Rectal smooth muscle tissue (tissue), 1 donor: Measurements from ENCODE around the gene ITGAX.

ENCODE experiments used
- H3K27ac ChIP-seq: one replicate; pipeline ENCODE4 v1.7.0; 2013; ENCODE audit warnings: low read depth, low read length, inconsistent platforms
- H3K27me3 ChIP-seq: one replicate; pipeline ENCODE4 v1.7.0; 2013; ENCODE audit warnings: low read length; ENCODE audit not compliant: control insufficient read depth, insufficient read depth
- H3K36me3 ChIP-seq: one replicate; pipeline ENCODE4 v1.7.0; 2013; ENCODE audit warnings: low read length; ENCODE audit not compliant: control insufficient read depth, insufficient read depth
- H3K4me1 ChIP-seq: one replicate; pipeline ENCODE4 v1.7.0; 2013; ENCODE audit warnings: low read length; ENCODE audit not compliant: control insufficient read depth, insufficient read depth
- H3K4me3 ChIP-seq: one replicate; pipeline ENCODE4 v1.7.0; 2013; ENCODE audit warnings: low read length
- H3K9ac ChIP-seq: one replicate; pipeline ENCODE4 v1.7.0; 2013; ENCODE audit warnings: low read length

ITGAX gene

DNA sequence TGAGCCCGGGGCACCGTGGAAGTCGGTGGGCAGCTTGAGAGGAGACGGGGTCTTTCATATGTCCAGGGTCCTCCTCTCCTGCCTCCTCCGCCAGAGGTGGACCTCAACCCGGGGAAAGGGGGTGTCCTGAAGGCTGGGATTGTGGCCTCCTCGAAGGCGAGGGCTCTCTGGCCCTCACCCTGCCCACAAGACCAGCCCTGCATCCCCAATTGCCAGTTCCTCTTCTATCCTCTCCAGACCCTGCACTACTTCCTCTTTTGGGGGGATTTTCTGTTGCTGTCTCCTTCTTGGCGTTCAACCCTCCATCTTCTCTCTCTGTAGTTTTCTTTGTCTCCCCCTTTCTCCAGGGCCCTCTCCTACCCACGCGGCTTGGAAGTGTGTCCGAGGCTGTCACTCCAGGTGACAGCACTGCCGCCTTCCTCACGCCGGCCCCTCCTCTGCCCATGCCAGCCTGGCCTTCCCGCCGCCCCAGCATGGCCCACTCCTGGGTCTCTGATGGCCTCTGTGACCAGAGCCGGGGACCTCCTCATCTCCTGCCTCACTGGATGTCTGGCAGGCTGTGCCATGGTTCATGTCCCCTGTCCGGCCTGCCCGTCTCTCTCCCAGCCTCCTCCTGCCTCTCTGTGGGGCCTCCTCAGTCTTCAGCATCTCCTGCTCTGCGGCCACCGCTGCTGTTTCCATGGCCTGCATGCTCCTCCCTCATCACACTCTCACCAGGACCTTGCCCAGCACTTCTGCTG is 2.4 kb upstream of the ITGAX start:
- Histone ChIP-seq H3K27ac (no peak overlapping the region), H3K36me3 (no peaks in the 10 kb centered on the region), H3K4me3 (no peak overlapping the region), H3K9ac (no peak overlapping the region), H3K4me1 (no peaks in the 10 kb centered on the region), H3K27me3 (no peaks in the 10 kb centered on the region)

DNA sequence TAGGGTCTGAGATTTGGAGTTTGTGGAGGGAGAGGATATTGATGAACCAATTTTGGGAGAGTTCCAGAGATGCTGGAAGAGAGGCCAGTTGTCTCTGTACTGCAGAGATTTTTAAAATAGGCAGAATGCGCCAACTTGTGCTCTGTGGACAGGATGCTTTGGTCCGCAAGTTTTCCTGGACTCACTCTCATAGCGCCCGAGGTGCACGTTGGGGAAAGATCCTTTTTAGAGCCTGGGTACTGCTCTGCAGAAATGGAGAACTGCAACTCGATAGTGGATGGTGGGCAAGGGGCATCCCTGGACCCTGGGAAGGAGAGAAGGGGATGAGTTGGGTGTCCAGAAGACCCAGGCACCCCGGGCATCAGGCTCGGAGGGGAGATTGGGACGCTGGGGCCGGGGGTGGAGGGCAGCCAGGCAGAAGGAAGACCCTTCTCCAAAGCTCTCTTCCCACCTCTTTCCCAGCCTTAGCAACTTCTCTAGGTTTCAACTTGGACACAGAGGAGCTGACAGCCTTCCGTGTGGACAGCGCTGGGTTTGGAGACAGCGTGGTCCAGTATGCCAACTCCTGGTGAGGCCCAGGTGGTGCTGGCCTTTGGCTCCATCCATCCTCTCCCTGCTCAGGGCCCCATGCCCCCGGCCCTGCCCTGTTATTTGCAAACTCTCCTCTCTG is 590 bp downstream of the ITGAX start:
- Histone ChIP-seq H3K27ac (no peak overlapping the region), H3K4me3 (no peak overlapping the region), H3K27me3 (no peaks in the 10 kb centered on the region), H3K36me3 (no peaks in the 10 kb centered on the region), H3K9ac (no peak overlapping the region), H3K4me1 (no peaks in the 10 kb centered on the region)

DNA sequence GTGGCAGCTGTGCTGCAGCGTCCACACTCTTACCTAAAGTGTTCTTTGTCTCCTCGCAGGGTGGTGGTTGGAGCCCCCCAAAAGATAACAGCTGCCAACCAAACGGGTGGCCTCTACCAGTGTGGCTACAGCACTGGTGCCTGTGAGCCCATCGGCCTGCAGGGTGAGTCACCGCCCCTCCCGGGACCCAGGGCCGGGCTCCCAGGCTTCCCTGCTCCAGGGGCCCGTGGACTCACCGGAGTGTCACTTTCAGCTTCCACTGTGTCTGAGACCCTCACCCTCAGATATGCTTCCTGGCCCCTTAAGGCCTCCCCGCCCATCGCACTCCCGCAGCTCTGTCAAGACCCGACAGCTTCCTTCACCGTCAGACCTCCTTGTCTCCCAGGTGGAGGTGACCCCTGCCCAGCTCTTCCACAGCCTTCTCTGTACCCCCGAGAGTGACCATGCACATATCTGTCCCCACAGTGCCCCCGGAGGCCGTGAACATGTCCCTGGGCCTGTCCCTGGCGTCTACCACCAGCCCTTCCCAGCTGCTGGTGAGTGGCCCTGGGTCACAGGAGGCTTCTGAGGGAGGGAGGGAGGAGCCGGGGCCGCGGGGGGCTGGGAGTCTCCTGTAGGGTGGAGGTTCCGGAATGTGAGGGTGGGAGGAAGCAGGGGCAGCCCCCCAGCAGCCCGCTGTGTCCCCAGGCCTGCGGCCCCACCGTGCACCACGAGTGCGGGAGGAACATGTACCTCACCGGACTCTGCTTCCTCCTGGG is 1.8 kb downstream of the ITGAX start:
- Histone ChIP-seq H3K27ac (no peak overlapping the region), H3K4me1 (no peaks in the 10 kb centered on the region)

DNA sequence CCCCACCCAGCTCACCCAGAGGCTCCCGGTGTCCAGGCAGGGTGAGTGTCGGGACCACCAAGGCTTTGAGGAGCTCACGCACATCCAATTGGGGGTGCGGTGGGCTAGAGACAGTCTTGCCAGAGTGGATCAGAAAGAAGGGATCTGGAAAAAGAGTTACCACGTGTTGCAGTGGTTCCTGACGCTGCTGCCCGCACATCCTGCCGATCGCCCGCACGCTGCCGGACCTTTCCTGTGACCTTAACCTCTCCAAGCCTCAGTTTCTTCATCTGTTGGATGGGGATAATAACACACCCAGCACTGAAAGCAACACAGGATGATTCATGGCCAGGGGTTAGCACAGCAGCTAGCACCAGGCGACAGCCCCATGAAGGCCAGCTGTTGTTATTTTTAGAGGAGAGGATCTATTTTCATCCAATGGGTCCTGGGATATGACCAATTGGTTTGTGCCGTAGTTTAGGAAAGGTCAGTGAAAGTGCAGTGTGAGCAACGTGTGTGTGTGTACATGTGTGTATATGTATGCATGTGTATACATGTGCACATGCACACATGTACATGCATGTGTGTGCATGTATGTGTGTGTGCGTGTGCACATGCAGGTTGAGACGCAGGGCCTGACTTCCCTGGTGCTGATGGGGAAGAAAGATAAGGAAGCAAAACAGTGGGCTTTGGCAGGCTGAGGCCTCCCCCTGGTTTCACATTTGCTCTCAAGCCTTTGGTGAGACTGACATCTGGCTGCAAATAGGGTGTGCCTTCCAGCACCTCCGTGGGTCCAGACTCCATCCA is 2.5 kb downstream of the ITGAX start:
- no peaks in the 10 kb centered on the region for H3K4me1 ChIP-seq
- no peaks in the 10 kb centered on the region for H3K36me3 ChIP-seq
- H3K27ac ChIP-seq = no peak overlapping the region
- H3K4me3 ChIP-seq = no peak overlapping the region
- H3K9ac ChIP-seq = no peak overlapping the region
- H3K27me3 ChIP-seq = no peaks in the 10 kb centered on the region

More for the DNA sequence above, 1.8 kb downstream of the ITGAX start:
- Histone ChIP-seq H3K36me3 (no peaks in the 10 kb centered on the region), H3K4me3 (no peak overlapping the region), H3K9ac (no peak overlapping the region), H3K27me3 (no peaks in the 10 kb centered on the region)

DNA sequence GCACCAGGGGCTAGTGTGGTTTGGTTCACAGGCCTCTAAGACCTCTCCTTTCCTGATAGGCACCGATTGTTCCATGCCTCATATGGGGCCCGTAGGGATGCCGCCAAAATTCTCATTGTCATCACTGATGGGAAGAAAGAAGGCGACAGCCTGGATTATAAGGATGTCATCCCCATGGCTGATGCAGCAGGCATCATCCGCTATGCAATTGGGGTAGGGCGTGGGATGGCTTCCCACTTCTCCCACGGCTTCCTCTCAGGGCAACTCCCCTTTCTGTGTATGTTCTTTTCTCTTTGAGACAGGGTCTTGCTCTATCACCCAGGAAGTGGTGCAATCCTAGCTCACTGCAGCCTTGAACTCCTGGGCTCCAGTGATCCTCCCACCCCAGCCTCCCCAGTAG is 5.3 kb downstream of the ITGAX start:
- Histone ChIP-seq H3K9ac (no peak overlapping the region), H3K36me3 (no peaks in the 10 kb centered on the region), H3K4me1 (no peaks in the 10 kb centered on the region), H3K4me3 (no peak overlapping the region), H3K27me3 (no peaks in the 10 kb centered on the region), H3K27ac (no peak overlapping the region)

DNA sequence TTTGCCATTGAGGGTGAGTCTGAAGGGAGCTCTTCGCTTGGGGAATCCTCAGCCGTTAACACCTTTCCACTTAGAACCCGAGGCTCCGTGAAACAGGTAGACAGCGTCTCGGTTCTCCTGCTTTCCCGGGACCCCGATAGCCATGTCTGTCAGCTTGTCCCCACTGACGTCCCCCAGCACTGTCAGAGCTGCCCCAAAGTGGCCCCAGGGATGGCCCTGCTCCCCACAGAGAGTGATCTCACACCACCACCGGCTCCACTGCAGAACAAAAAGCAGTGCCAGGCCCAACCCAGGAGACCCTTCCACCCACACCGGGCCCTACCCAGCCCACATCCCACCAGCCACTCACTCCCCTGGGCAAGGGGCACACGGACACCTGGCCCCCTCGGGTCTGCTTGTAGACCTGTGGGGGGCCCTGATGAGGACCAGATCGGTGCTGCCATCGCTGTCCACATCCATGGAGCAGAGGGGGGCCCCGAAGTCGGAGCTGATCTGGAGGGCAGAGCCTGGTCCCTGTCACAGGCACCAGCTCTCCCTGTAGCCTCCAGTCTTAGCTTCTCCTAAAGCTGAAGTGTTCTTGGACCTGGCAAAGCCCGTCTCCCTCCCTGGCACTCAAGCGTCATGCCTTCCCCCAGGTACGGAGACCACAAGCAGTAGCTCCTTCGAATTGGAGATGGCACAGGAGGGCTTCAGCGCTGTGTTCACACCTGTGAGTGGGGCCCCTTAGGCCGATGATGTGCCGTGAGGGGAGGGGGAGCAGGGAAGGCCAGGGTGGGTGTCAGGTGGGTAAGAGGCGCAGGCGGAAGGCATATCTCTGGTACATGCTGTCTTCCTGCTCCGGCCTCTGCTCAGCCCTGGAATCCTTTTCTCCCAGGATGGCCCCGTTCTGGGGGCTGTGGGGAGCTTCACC is 6.5 kb downstream of the ITGAX start:
- Histone ChIP-seq H3K27me3 (no peaks in the 10 kb centered on the region), H3K4me1 (no peaks in the 10 kb centered on the region), H3K36me3 (no peaks in the 10 kb centered on the region), H3K27ac (no peak overlapping the region), H3K4me3 (no peak overlapping the region), H3K9ac (no peak overlapping the region)

DNA sequence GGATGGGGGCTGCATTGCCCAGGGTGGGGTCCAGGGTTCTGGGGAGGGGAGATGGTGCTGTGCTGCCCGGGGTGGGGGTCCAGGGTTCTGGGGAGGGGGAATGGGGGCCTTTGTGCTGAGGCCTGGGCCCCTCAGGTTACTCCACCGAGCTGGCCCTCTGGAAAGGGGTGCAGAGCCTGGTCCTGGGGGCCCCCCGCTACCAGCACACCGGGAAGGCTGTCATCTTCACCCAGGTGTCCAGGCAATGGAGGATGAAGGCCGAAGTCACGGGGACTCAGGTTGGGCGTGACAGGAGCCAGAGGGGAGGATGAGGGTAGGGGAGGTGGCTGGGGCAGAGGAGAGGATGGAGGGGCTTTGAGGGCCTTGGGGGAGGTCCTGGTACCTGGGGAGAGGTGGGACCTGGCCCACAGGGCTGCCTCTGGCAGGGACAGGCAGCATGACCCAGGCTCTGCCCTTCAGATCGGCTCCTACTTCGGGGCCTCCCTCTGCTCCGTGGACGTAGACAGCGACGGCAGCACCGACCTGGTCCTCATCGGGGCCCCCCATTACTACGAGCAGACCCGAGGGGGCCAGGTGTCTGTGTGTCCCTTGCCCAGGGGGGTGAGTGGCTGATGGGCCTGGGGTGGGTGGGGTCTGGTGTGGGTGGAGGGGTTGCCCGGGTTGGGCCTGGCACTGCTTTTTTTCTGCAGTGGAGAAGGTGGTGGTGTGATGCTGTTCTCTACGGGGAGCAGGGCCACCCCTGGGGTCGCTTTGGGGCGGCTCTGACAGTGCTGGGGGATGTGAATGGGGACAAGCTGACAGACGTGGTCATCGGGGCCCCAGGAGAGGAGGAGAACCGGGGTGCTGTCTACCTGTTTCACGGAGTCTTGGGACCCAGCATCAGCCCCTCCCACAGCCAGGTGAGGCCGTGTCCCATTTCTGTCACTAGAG is 7.8 kb downstream of the ITGAX start:
- Histone ChIP-seq H3K27ac (no peak overlapping the region), H3K9ac (no peak overlapping the region), H3K4me1 (no peaks in the 10 kb centered on the region), H3K4me3 (no peak overlapping the region), H3K27me3 (no peaks in the 10 kb centered on the region), H3K36me3 (no peaks in the 10 kb centered on the region)

DNA sequence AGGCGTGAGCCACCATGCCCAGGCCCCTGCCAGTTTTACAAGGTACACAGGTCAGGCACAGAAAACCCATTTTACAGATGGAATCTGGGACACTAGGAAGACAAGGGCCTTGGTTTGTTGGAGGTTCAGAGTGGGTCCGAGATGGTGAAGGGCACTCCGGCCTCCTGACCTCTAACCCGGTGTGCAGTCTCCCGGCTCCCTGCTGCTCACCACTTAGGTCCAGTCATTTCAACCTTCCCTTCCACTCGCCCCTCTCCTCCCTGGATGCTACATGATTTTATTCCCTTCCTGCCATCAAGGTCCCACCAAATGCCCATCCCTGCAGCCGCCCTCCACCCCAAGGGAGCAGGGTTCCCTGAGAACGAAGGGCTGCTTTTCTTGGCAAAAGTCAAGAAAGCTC is 8.7 kb downstream of the ITGAX start:
- no peaks in the 10 kb centered on the region for H3K4me1 ChIP-seq
- no peaks in the 10 kb centered on the region for H3K27me3 ChIP-seq
- no peak overlapping the region for H3K9ac ChIP-seq
- H3K27ac ChIP-seq = no peak overlapping the region
- no peak overlapping the region for H3K4me3 ChIP-seq
- H3K36me3 ChIP-seq = no peaks in the 10 kb centered on the region

DNA sequence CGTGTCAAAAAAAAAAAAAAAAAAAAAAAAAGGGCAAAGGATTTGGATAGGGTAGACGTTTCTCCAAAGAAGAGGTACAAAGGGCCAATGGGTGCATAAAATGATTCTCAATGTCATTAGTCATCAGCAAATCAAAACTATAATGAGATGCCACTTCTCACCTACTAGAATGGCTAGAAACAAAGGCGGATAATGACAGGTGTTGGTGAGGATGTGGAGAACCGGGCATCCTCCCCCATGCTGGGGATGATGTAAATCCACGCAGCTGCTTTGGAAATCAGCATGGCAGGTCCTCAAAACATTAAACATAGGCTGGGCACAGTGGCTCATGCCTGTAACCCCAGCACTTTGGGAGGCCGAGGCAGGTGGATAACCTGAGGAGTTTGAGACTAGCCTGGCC is 9.4 kb downstream of the ITGAX start:
- Histone ChIP-seq H3K4me3 (no peak overlapping the region), H3K27ac (no peak overlapping the region), H3K27me3 (no peaks in the 10 kb centered on the region), H3K9ac (no peak overlapping the region), H3K36me3 (no peaks in the 10 kb centered on the region), H3K4me1 (no peaks in the 10 kb centered on the region)

DNA sequence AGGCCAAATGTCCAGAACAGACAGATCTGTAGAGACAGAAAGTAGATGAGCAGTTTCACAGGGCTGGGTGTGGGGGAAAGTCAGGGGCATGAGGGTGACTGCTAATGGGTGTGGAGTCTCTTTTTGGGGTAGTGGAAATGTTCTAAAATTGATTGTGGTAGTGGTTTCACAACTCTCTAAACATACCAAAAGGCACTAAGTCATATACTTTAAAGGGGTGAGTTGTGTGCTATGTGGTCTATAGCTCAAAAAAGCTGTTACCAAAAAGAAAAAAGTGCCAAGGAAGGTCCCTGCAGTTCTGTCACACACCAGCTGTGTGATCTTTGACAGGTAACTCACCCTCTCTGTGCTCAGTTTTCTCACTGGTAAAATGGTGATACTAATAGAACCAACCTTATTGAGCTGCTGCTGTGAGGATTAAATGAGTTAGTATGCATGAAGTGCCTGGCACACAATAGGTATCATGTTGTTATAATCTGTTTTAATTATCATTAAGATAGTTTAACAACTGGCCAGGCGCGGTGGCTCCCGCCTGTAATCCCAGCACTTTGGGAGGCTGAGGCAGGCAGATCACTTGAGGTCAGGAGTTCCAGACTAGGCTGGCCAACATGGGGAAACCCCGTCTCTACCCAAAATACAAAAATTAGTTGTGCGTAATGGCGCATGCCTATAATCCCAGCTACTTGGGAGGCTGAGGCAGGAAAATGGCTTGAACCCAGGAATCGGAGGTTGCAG is 10.3 kb downstream of the ITGAX start:
- Histone ChIP-seq H3K4me3 (no peak overlapping the region), H3K27me3 (no peaks in the 10 kb centered on the region), H3K9ac (no peak overlapping the region), H3K4me1 (no peaks in the 10 kb centered on the region), H3K36me3 (no peaks in the 10 kb centered on the region), H3K27ac (no peak overlapping the region)
